CD4-positive, alpha-beta T cell treated with Interleukin-17A for 1 hour (primary cell): ENCODE data around the gene VPREB1.
"Not testable (repeated sequence)": the region's sequence is repeated elsewhere in the genome, so short reads cannot be mapped to it uniquely, and the experiment has no call there.

Experiments used
- DNase-seq: peaks from one replicate; pipeline ENCODE4 v3.0.0-alpha.2; 2020

The VPREB1 gene

GRCh38 chr22:22244316-22245250, at the start of gene VPREB1:
VPREB1 (plus strand) TSS chr22:22244786; CDS start chr22:22244814, 28 bp downstream.
- DNase-seq: no peak

- no peak for DNase-seq
Measured at GRCh38 chr22:22194931-22195264, 49.7 kb upstream of the VPREB1 start.

GRCh38 chr22:22195265-22196017, 49.1 kb upstream of the VPREB1 start:
- DNase-seq: peak; percentile 77

- no peak for DNase-seq
Measured at GRCh38 chr22:22196018-22196533, 48.5 kb upstream of the VPREB1 start.

GRCh38 chr22:22196833-22197477, 47.6 kb upstream of the VPREB1 start:
- no peak for DNase-seq

- DNase-seq: no peak
Measured at GRCh38 chr22:22197993-22198402, 46.6 kb upstream of the VPREB1 start.

GRCh38 chr22:22198751-22199150, 45.8 kb upstream of the VPREB1 start:
- no peak for DNase-seq

GRCh38 chr22:22199634-22200033, 45.0 kb upstream of the VPREB1 start:
- DNase-seq: no peak

GRCh38 chr22:22200569-22201184, 43.9 kb upstream of the VPREB1 start:
- no peak for DNase-seq

GRCh38 chr22:22201185-22201929, 43.2 kb upstream of the VPREB1 start:
- DNase-seq: no peak

GRCh38 chr22:22201930-22202343, 42.6 kb upstream of the VPREB1 start:
- DNase-seq: no peak

- no peak for DNase-seq
Measured at GRCh38 chr22:22203048-22203971, 41.3 kb upstream of the VPREB1 start.

- DNase-seq: peak; percentile 72
Measured at GRCh38 chr22:22207845-22208564, 36.6 kb upstream of the VPREB1 start.

- no peak for DNase-seq
Measured at GRCh38 chr22:22208652-22209051, 35.9 kb upstream of the VPREB1 start.

GRCh38 chr22:22209080-22209640, 35.4 kb upstream of the VPREB1 start:
- DNase-seq: not testable (repeated sequence)

- no peak for DNase-seq
Measured at GRCh38 chr22:22210375-22210774, 34.2 kb upstream of the VPREB1 start.

- no peak for DNase-seq
Measured at GRCh38 chr22:22210889-22211833, 33.4 kb upstream of the VPREB1 start.

- no peak for DNase-seq
Measured at GRCh38 chr22:22213231-22213630, 31.4 kb upstream of the VPREB1 start.
